NCI-H526 (cell line): Measurements from ENCODE around the gene NGRN.
A peak's percentile ranks its signal among the peaks of the same experiment; 100 is the strongest.

Experiments
- DNase-seq, 2 experiments: peaks; one replicate each; lab custom pipeline; 2025; lab: John Stamatoyannopoulos, UW

NGRN gene

DNA sequence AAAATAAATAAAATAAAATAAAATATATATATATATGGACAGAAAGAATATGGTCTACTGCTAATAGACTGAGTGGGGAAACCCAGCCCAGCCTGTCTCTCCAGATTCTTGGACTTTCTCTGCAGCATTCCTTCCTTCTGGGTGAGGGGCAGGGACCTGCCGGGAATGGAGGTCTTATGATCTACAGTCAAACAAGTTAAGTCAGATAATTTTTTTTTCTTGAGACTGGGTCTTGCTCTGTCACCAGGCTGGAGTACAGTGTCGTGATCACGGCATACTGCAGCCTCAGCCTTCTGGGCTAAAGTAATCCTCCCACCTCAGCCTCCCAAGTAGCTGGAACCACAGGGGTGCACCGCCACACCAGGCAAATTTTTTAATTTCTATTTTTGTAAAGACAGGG is 53.1 kb downstream of the NGRN start:
- DNase-seq = no peak

DNA sequence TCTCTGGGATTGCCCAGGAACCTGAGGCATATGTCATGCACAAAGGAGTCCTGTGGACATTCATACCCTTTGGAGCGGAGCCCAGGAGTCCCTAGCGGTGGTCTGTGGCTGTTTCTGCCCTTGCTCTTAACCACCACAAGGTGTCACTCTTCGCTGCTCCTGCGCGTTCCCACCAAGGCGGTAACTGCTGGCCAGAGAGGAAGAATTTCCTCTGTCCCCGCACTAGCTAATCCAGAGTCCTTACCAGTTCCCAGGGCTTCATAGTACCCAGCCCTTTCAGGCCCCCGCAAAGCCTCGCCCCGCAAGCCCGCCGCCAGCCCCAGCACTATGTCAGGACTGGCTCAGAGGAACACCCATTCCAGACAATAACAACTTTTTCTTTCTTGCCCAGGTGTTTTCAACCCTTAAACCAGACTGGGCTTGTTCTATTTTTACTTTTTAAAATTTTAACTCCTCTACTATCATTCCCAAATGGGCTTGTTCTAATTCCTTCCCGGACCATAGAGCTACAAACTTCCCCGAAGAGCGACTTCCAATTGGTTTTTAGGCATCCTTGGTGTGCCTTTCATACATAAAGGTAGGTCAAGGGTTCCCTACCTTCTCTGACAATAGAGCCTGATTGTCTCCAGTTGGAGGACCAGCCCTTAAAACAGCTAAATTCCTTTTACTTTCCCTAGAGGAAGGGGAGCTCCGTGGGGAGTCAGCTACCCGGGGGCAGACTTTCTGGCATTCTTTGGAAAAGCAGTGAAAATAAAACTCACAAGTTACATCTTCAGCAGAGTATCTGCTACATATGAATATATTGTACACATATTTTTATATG is 54.8 kb downstream of the NGRN start:
- DNase-seq = peak; percentile 74 to 92

DNA sequence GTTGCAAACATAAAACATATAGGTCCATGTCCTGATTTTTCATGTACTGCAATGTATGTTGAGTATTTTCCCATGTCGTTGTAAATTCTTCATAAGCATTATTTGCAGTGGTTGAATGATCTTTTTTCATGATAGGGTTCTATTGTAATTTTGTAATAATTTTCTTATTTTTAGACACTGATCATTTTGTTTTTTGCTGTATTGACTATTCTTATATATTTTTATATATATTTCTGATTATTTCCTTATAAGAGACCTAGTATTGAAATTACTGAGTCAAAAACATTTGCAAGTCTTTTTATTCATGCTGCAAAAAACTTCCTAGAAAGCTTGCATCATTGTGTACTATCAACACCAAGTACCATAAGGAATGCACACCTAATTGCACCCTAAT is 55.4 kb downstream of the NGRN start:
- DNase-seq = no peak
